NT2/D1 (cell line): Measurements from ENCODE around the gene FAM236B.
"Not testable (repeated sequence)": the region's sequence is repeated elsewhere in the genome, so short reads cannot be mapped to it uniquely, and the experiment has no call there.

Experiments used
- DNase-seq: peaks from one replicate; pipeline ENCODE4 v3.0.0-alpha.2; 2011; ENCODE audit warnings: low read depth, low spot score
- H3K27me3 ChIP-seq: 2 replicates; pipeline ENCODE4 v1.6.0; 2011; ENCODE audit warnings: mild to moderate bottlenecking; ENCODE audit not compliant: insufficient read length, insufficient read depth
- H3K36me3 ChIP-seq: 2 replicates; pipeline ENCODE4 v1.6.1; 2011; ENCODE audit warnings: mild to moderate bottlenecking, low read length, mixed read lengths; ENCODE audit not compliant: insufficient read depth, insufficient read length
- H3K4me1 ChIP-seq: 2 replicates; pipeline ENCODE4 v1.5.1; 2011; ENCODE audit not compliant: insufficient read depth, insufficient read length
- H3K4me3 ChIP-seq: 2 replicates; pipeline ENCODE4 v1.5.1; 2011; ENCODE audit warnings: low read depth; ENCODE audit not compliant: insufficient read length
- H3K9ac ChIP-seq: 2 replicates; pipeline ENCODE4 v1.6.0; 2011; ENCODE audit warnings: low read depth; ENCODE audit not compliant: insufficient read length
- H3K9me3 ChIP-seq: 2 replicates; pipeline ENCODE4 v1.5.1; 2011; ENCODE audit warnings: mild to moderate bottlenecking, low read length; ENCODE audit not compliant: insufficient read depth

FAM236B gene

GRCh38 chrX:72782560-72782959, at the start of gene FAM236B:
TSS of gene FAM236B (minus strand) at chrX:72782660. CDS start at chrX:72782560, 100 bp downstream.
- not testable (repeated sequence) for H3K27me3 ChIP-seq, H3K36me3 ChIP-seq, DNase-seq, H3K9me3 ChIP-seq, H3K4me1 ChIP-seq, H3K9ac ChIP-seq, H3K4me3 ChIP-seq

- not testable (repeated sequence) for DNase-seq, H3K4me3 ChIP-seq, H3K36me3 ChIP-seq, H3K9me3 ChIP-seq, H3K4me1 ChIP-seq, H3K27me3 ChIP-seq, H3K9ac ChIP-seq
Measured at GRCh38 chrX:72830701-72831100, 48.2 kb upstream of the FAM236B start.

GRCh38 chrX:72808110-72808509, 25.6 kb upstream of the FAM236B start, which contains the start of gene FAM236D:
TSS of gene FAM236D (minus strand) at chrX:72808210. CDS start at chrX:72808110, 100 bp downstream.
- H3K4me1 ChIP-seq, H3K4me3 ChIP-seq, H3K9me3 ChIP-seq, H3K36me3 ChIP-seq, DNase-seq, H3K9ac ChIP-seq, H3K27me3 ChIP-seq: not testable (repeated sequence)

- H3K4me1 ChIP-seq, H3K4me3 ChIP-seq, H3K27me3 ChIP-seq, H3K36me3 ChIP-seq, H3K9me3 ChIP-seq, H3K9ac ChIP-seq, DNase-seq: not testable (repeated sequence)
Measured at GRCh38 chrX:72790390-72790789, 7.9 kb upstream of the FAM236B start.

- H3K27me3 ChIP-seq, H3K9ac ChIP-seq, H3K4me1 ChIP-seq, H3K4me3 ChIP-seq, H3K9me3 ChIP-seq, DNase-seq, H3K36me3 ChIP-seq: not testable (repeated sequence)
Measured at GRCh38 chrX:72788142-72788541, 5.7 kb upstream of the FAM236B start.

GRCh38 chrX:72783964-72784363, 1.5 kb upstream of the FAM236B start:
- not testable (repeated sequence) for H3K9ac ChIP-seq, H3K9me3 ChIP-seq, H3K4me3 ChIP-seq, DNase-seq, H3K36me3 ChIP-seq, H3K27me3 ChIP-seq, H3K4me1 ChIP-seq

- H3K4me3 ChIP-seq, H3K27me3 ChIP-seq, H3K4me1 ChIP-seq, H3K9ac ChIP-seq, DNase-seq, H3K36me3 ChIP-seq, H3K9me3 ChIP-seq: not testable (repeated sequence)
Measured at GRCh38 chrX:72783365-72783936, 991 bp upstream of the FAM236B start.

- DNase-seq, H3K9me3 ChIP-seq, H3K27me3 ChIP-seq, H3K9ac ChIP-seq, H3K4me1 ChIP-seq, H3K36me3 ChIP-seq, H3K4me3 ChIP-seq: not testable (repeated sequence)
Measured at GRCh38 chrX:72778146-72778545, 4.3 kb downstream of the FAM236B start.

- H3K9me3 ChIP-seq, H3K4me3 ChIP-seq, H3K4me1 ChIP-seq, H3K9ac ChIP-seq, H3K27me3 ChIP-seq, DNase-seq, H3K36me3 ChIP-seq: not testable (repeated sequence)
Measured at GRCh38 chrX:72777467-72777790, 5.0 kb downstream of the FAM236B start.

GRCh38 chrX:72776653-72777466, 5.6 kb downstream of the FAM236B start, which contains the start of gene DMRTC1B:
TSS of gene DMRTC1B (plus strand) at chrX:72776890. CDS start at chrX:72845136, 68,246 bp downstream.
- not testable (repeated sequence) for H3K36me3 ChIP-seq, H3K4me3 ChIP-seq, H3K9ac ChIP-seq, H3K27me3 ChIP-seq, DNase-seq, H3K9me3 ChIP-seq, H3K4me1 ChIP-seq

- DNase-seq, H3K36me3 ChIP-seq, H3K4me1 ChIP-seq, H3K9ac ChIP-seq, H3K27me3 ChIP-seq, H3K9me3 ChIP-seq, H3K4me3 ChIP-seq: not testable (repeated sequence)
Measured at GRCh38 chrX:72760454-72760853, 22.0 kb downstream of the FAM236B start.

GRCh38 chrX:72748545-72748944, 33.9 kb downstream of the FAM236B start:
- not testable (repeated sequence) for H3K27me3 ChIP-seq, DNase-seq, H3K4me3 ChIP-seq, H3K36me3 ChIP-seq, H3K9ac ChIP-seq, H3K4me1 ChIP-seq, H3K9me3 ChIP-seq
